Stimulated activated CD4-positive, alpha-beta T cell treated with anti-CD3 and anti-CD28 coated beads, Interleukin-4, amount 100 ng/mL, for 1 hour (primary cell): ENCODE data around the gene BET1L.
"Not testable (repeated sequence)": the region's sequence is repeated elsewhere in the genome, so short reads cannot be mapped to it uniquely, and the experiment has no call there.

ENCODE experiments used
- DNase-seq: peaks from one replicate; pipeline ENCODE4 v3.0.0-alpha.2; 2020

The BET1L gene

GRCh38 chr11:208917-209260, 1.7 kb upstream of the BET1L start:
- DNase-seq: no peak

GRCh38 chr11:208181-208916, 1.1 kb upstream of the BET1L start:
- DNase-seq: peak; percentile 85

- no peak for DNase-seq
Observed at GRCh38 chr11:207863-208180, 623 bp upstream of the BET1L start.

GRCh38 chr11:206526-207207, 532 bp downstream of the BET1L start:
- DNase-seq: no peak

DNA sequence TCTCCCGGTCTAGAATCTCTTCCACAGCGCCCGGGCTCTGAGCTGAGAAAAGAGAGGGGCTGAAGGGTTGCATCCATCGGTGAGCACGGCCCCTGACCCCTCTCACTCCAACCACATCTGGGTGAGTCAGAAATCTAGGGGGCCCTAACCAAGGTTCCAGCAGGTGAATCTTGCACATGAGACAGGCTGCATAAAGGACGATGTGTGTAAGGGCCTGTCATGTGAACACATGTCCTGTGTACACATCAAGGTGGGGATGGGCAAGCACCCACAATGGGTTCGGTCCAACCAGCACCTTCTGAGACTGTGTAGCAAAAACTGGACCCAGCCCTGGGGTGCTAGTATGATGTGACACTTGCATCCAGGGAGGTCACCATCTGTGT, 1.2 kb downstream of the BET1L start:
- DNase-seq: no peak

GRCh38 chr11:205221-206001, 1.8 kb downstream of the BET1L start:
- DNase-seq: no peak

GRCh38 chr11:204587-205109, 2.6 kb downstream of the BET1L start:
- DNase-seq: no peak

DNA sequence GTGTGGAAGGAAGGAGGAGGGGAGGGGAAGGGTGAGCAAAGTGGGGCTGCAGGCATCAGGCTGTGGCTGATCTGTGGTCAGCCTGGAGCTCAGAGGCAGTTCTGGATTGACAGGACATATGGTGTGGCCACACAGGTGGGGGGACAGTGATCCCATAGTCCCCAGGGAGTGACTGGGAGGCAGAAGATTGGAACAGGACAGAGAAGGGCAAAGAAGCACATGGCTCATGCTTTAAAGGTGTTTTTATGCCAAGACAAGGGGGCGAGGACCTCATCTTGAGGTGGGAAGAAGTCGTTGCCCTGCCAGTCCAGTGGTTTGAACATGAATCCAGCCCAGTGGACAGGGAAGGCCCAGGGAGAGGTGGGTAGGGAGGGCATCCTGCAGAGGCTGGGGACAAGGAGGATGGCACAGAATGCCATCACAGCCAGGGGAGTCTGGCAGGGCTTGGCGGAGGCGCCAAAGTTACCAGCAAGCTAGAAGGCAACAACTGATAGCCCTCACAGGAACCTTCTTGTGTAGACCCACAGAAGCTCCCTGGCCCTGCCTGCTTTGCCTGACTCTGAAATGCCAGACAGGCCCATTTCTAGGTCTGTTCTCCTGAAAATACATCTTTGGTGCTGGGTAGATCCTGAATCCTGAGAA, 3.1 kb downstream of the BET1L start:
- no peak for DNase-seq

DNA sequence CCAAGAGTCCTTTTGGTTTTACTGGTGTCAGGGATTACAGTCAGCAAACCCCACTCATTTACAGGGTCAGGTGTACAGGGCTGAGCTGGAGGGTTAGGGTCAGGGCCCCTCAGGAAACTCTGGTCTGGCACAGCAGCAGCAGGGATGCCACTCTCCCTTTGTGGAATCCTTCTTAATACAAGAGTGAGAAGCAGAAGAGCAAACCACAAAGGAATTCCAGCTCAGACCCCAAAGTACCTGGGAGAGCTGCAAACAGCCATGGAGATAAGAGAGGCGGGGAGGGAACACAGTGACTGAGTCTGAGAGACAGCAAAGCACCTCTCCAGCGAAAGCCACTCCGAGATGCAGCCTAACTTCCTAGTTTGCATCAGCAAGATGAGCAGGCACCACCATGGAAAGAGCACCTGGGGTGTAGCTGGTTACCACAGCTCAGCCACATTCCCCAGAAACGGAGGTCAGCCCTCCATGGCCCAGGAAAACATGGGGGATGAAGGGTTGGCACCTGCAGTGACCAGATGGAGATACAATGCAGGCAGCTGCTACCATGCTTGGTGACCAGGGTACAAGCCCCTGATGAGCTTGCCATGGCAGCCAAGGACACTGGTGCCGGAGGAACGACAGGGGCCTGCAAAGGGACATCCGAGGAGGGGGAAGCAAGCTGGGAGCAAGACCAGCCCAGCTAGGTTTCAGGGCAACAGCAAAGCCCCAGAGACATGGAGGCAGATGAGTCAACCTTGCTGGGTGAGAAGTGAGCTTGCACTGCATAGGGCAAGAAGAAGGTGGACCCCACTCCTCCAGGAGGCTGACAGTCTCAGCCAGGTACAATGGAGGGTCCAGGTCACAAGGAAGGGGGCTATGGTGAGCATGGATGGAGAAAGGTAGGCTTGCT, 3.9 kb downstream of the BET1L start:
- DNase-seq: no peak

GRCh38 chr11:202490-202889, 4.7 kb downstream of the BET1L start:
- no peak for DNase-seq

GRCh38 chr11:201966-202365, 5.2 kb downstream of the BET1L start:
- no peak for DNase-seq

DNA sequence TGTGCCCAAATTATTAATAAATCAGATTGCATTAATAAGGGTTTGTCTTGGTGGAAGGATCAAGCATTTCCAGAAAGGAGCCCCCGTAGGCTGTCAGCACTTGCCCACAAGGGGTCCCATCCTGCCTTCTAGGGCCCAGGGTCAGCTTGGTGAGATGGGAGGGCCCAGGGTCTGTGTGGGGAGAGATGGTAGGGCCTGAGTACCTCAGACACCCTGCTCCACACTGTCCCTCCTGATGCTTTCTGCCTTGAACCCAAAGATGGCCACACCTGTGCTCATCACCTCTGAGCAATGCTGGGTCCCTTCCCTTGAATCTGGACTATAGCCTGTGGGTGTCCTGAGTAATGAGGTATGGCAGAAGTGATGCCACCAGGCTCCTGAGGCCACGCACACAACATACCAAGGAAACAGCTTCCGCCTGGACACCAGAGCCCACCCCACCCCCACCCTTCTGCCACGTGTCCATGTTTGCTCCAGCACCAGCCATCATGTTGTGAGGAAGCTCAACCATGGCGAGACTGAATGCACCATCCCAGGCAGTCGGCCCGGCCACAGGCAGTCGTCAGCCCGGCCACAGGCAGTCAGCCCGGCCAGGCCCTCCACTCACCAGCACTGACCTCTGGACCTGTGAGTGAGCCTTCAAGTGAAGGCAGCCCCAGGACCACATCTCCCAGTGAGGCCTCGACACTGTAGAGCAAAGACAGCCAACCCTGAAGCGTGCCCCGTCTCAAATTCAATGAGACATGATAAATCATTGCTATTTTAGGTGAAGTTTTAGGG, 6.8 kb downstream of the BET1L start:
- no peak for DNase-seq

- no peak for DNase-seq
Observed at GRCh38 chr11:199782-200181, 7.4 kb downstream of the BET1L start.

DNA sequence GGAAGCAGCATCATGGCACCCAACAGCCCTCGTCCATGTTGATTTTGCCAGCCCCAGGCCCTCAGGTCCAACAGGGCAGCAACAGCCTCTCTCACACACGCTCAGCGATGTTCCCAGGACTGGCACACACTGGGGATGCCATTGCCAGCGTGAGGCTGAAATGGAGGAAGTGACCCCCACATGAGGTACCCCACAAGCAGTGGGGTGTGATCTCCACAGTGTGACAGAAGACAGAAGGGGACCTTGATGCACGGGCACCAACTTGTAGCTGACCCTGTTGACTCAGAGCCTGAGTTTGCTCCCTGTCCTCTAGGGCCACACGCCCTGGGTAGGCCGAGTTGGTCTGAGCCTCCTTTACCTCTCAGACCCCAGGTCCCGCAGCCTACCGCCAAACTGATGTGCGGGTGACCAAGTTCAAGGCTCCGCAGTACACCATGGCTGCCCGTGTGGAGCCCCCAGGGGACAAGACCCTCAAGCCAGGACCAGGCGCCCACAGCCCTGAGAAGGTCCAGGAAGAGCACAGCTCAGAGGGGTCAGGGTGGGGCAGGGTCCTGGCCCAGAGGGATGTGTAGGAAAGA, 8.1 kb downstream of the BET1L start:
- no peak for DNase-seq

- DNase-seq: no peak
Observed at GRCh38 chr11:198236-198806, 8.9 kb downstream of the BET1L start.

GRCh38 chr11:197741-198235, 9.4 kb downstream of the BET1L start:
- no peak for DNase-seq

- DNase-seq: no peak
Observed at GRCh38 chr11:196786-197731, 10.1 kb downstream of the BET1L start.

DNA sequence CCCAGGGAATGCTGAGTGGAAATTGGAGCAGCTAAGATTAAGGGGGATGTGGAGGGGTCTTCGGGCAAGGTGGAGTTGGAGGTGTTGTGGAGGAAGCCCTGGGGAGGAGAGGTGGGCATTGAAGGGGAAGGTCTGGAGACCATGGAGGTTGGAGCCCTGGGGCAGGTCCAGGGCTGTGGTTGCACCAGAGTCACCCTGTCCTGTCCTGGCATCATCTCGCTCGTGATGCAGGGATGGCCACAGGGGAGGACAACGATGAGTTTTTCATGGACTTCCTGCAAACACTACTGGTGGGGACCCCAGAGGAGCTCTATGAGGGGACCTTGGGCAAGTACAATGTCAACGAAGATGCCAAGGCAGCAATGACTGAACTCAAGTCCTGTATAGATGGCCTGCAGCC, 13.7 kb downstream of the BET1L start:
- DNase-seq: not testable (repeated sequence)

DNA sequence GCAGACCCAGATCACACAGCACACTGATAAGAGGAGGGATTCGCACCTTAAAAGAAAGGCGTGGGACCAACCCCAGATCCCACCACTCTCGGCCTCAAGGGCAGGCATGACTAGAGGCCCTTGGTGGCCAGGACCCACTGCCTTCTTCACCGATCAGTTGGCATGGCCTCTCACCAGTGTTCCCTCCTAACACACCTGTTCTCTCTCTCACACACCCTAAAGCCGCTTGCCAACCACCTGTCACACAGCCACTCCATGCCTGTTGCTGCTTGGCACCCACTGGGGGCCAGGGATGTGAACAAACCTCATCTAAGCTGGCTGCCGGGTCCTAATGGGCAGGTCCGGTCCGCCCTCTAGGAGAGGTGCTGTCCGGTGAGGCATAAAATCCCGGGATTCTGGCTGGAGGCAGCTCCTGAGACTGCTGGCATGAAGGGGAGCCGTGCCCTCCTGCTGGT, 14.5 kb downstream of the BET1L start, which contains the start of gene SCGB1C1:
SCGB1C1 (plus strand) TSS at position 405 of the 455 bp plus-strand sequence; CDS start at position 427, 22 bp downstream.
- DNase-seq: not testable (repeated sequence)
